Panc1 (cell line): ENCODE measurements around the gene NID1.

Experiments used
- CTCF ChIP-seq: fragments of 450-650 bp; IDR thresholded peaks from 2 replicates; pipeline ENCODE4 v1.5.1; 2017; ENCODE audit warnings: mild to moderate bottlenecking
- POLR2AphosphoS5 ChIP-seq: IDR thresholded peaks from 2 replicates; pipeline ENCODE4 v1.6.1; 2012; ENCODE audit warnings: mild to moderate bottlenecking, low read depth, low read length, moderate library complexity
- SIN3A ChIP-seq: IDR thresholded peaks from 2 replicates; pipeline ENCODE4 v1.6.1; 2012; ENCODE audit warnings: low read depth, mild to moderate bottlenecking, low read length, moderate library complexity, borderline replicate concordance; ENCODE audit not compliant: insufficient read depth
- TF ChIP-seq, protein P1 (sequence below), 2 experiments: IDR thresholded peaks; 2 replicates each; pipeline ENCODE4 v1.6.1; 2011 to 2012; ENCODE audit warnings: low read depth in 2 of 2, control low read depth in 1 of 2, low read length in 1 of 2, mild to moderate bottlenecking in 1 of 2, moderate library complexity in 1 of 2; ENCODE audit not compliant: insufficient read depth in 1 of 2

- TF ChIP-seq CTCF (no peak), POLR2AphosphoS5 (no peak), SIN3A (no peak)
- TF ChIP-seq, protein P1, sequence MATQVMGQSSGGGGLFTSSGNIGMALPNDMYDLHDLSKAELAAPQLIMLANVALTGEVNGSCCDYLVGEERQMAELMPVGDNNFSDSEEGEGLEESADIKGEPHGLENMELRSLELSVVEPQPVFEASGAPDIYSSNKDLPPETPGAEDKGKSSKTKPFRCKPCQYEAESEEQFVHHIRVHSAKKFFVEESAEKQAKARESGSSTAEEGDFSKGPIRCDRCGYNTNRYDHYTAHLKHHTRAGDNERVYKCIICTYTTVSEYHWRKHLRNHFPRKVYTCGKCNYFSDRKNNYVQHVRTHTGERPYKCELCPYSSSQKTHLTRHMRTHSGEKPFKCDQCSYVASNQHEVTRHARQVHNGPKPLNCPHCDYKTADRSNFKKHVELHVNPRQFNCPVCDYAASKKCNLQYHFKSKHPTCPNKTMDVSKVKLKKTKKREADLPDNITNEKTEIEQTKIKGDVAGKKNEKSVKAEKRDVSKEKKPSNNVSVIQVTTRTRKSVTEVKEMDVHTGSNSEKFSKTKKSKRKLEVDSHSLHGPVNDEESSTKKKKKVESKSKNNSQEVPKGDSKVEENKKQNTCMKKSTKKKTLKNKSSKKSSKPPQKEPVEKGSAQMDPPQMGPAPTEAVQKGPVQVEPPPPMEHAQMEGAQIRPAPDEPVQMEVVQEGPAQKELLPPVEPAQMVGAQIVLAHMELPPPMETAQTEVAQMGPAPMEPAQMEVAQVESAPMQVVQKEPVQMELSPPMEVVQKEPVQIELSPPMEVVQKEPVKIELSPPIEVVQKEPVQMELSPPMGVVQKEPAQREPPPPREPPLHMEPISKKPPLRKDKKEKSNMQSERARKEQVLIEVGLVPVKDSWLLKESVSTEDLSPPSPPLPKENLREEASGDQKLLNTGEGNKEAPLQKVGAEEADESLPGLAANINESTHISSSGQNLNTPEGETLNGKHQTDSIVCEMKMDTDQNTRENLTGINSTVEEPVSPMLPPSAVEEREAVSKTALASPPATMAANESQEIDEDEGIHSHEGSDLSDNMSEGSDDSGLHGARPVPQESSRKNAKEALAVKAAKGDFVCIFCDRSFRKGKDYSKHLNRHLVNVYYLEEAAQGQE (IDR thresholded peaks at IDR 0.05; ENCODE audit: insufficient read depth in 1 of 2, low read depth in 2 of 2, low read length in 1 of 2): 0 out of 4 replicates have a peak, but pooled peaks of 1 of the 2 experiments have one; percentile 10
Measured at GRCh38 chr1:235972311-235972689, 92.6 kb downstream of the NID1 start.
